ENCODE data around the gene B3GALNT2.

DNA sequence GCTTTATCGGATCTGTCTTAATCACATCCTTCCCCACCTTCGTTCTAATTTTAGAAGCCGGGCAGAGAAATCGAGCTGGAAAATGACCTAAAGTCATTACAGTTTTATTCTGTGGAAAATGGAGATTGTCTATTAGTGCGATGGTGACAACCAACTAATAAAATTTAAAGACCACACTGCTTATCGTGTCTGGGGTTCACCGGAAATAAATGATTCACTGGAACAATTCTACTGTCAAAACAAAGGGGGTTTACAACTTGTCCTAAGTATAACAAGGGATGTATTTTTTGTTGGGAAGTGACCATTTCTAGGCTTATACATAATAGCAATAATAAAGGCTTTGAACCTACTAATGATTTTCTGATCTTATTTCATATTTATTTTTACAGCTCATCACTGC lies 55.6 kb downstream of the B3GALNT2 start:
- TF ChIP-seq, protein P1, sequence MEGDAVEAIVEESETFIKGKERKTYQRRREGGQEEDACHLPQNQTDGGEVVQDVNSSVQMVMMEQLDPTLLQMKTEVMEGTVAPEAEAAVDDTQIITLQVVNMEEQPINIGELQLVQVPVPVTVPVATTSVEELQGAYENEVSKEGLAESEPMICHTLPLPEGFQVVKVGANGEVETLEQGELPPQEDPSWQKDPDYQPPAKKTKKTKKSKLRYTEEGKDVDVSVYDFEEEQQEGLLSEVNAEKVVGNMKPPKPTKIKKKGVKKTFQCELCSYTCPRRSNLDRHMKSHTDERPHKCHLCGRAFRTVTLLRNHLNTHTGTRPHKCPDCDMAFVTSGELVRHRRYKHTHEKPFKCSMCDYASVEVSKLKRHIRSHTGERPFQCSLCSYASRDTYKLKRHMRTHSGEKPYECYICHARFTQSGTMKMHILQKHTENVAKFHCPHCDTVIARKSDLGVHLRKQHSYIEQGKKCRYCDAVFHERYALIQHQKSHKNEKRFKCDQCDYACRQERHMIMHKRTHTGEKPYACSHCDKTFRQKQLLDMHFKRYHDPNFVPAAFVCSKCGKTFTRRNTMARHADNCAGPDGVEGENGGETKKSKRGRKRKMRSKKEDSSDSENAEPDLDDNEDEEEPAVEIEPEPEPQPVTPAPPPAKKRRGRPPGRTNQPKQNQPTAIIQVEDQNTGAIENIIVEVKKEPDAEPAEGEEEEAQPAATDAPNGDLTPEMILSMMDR (conservative IDR thresholded peaks at IDR 0.05; ENCODE audit: low read depth, low read length) = no peak
- no peak for TF ChIP-seq EZH2 (IDR thresholded peaks at IDR 0.05; ENCODE audit: low read length, unreplicated experiment)

Data from PC-3 (cell line).